ENCODE data around the gene DNAI4.

GRCh38 chr1:66840929-66841328 is 83.7 kb downstream of the DNAI4 start:
- TF ChIP-seq YY1 (IDR thresholded peaks at IDR 0.05; ENCODE audit: insufficient read depth, insufficient read length) (no peak), SUZ12 (IDR thresholded peaks at IDR 0.05; ENCODE audit: extremely low read depth, insufficient read depth, insufficient read length) (no peak), ZNF274 (IDR thresholded peaks at IDR 0.05; ENCODE audit: low read depth, low read length) (no peak)

Measured in NT2/D1 (cell line).